ENCODE data around the gene DHRS7C.

The DHRS7C gene, protein sequence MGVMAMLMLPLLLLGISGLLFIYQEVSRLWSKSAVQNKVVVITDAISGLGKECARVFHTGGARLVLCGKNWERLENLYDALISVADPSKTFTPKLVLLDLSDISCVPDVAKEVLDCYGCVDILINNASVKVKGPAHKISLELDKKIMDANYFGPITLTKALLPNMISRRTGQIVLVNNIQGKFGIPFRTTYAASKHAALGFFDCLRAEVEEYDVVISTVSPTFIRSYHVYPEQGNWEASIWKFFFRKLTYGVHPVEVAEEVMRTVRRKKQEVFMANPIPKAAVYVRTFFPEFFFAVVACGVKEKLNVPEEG

DNA sequence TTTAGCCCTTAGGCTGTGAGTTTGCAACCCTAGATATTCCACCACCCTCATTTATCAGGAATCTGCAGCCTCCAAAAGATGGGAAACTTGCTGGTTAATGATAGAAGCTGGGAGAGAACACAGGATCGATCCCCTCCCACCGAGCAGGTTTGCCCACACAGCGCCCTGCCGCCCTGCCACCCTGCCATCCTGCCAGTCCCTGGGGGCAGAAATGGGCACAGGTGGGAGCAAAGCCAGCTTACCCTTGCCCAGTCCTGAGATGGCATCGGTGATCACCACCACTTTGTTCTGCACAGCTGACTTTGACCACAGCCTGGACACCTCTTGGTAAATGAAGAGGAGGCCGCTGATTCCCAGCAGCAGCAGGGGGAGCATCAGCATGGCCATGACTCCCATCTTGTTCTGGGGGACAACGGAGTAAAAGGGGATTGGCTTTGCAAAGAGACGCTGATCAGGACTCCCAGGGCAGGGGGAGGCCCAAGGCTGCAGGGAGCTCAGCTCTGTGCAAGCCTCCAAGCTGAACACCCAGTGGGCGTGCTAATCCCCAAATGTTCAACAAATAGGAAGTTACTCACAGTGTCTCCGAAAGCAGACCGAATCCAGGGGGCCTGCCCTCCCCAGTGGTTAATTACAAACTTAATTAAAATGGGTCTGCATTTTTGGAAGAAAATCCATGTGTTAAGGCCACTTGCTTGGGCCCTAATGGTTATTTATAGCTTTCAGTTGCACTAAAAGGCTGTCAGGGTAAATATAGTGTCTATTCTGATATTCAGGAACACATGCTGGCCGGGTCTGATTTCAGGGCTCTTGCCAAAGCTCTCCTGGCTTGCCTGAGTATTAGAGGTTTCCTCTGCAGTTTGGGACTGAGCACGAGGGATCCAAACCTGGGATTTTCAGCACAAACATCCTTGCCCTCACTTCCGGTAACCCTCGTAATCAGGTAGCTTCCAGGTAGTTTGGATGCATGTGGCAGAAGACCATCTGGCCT lies at the start of gene DHRS7C:
DHRS7C (minus strand) TSS at position 704 of the 988 bp plus-strand sequence; CDS start at position 396, 308 bp downstream.
- no peak for TF ChIP-seq JUND (IDR thresholded peaks at IDR 0.05; ENCODE audit: low read depth)
- in situ Hi-C loops (cut with HindIII; ENCODE audit: low pct_unique_long_range_greater_than_20kb, low sequenced_read_pairs): no loop called here
- DNase-seq (ENCODE audit: low read depth in 1 of 2, low spot score in 1 of 2): no peak

DNA sequence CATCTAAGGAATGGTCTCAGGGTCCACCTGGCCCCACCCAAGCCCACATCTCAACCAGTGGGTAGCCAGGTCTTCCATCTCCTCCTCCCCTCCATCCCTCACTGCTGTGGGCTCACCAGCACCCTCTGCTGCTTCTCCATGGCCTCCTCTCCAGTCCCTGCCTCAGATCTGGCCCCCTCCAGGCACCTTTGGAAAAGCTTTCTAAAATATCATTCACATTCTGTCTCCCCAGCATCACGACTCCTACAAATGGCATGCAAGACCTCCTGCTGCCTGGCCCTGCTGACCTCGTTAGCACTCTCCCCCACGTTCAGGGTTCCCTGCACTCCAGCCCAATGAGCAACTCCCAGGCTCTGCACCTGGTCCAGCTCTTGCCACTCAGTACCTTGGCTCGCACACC lies 48.0 kb upstream of the DHRS7C start:
- in situ Hi-C loops (cut with HindIII; ENCODE audit: low pct_unique_long_range_greater_than_20kb, low sequenced_read_pairs): no loop called here
- no peak for TF ChIP-seq JUND (IDR thresholded peaks at IDR 0.05; ENCODE audit: low read depth)
- no peak for DNase-seq (ENCODE audit: low read depth in 1 of 2, low spot score in 1 of 2)

DNA sequence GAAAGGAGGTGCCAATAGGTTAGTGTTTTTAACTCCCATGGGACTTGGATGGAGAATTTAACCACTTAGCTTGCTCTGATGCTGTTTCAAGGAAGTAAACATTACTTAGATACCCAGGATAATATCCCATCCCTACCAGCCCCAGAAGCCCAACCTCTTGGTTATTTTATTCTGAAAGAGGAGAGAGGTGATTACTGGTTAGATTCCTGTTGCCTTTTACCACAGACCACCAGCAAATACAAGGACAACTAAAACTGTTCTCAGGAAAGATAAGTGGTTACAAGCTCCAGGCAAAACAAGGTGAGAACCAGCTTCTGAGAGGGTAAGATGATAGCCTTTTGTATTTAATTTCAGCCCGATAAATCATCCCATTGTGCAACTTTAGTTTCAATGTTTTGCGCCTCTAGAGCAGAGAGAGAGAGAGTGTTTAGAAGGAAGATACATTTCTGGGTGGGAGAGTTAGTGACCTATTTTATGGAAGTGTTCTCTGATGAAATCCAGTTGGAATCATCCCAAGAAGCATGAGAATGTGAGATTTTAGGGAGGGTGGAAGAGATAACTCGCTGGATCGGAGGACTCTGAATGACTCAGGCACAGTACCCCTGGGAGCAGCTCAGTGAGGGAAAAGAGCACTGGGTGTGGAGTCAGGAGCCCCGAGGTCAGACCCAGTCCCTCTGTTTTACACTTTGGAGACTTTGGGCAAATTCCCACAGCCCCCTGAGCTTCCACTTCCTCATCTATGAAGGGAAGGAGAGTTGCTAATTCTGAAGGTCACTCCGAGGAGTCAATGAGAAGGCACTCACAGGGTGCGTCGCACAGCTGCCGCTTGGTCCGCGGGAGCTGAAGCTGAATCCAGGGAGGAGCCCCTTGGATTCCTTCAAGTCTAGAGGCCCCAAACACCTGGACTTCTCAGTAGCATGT lies 46.4 kb upstream of the DHRS7C start:
- TF ChIP-seq JUND (IDR thresholded peaks at IDR 0.05; ENCODE audit: low read depth): no peak
- in situ Hi-C loops (cut with HindIII; ENCODE audit: low pct_unique_long_range_greater_than_20kb, low sequenced_read_pairs): no loop called here
- DNase-seq (ENCODE audit: low read depth in 1 of 2, low spot score in 1 of 2): no peak

DNA sequence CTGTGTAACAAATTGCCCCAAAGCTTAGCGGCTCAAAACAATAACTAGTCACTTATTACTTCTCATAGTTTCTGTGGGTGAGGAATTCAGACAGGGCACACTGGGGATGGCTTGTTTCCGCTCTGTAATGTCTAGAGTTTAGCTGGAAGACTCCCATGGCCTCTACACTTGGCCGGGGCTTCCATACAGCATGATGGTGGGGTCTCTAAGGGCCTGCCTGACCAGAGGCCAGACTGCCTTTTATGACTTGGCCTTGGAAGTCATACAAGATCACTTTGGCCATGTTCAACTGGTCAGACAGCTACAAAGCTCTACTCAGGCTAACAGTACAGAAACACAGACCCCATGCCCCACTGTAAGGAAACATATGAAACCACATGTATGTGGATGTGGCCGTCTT lies 42.5 kb upstream of the DHRS7C start:
- TF ChIP-seq JUND (IDR thresholded peaks at IDR 0.05; ENCODE audit: low read depth): no peak
- DNase-seq (ENCODE audit: low read depth in 1 of 2, low spot score in 1 of 2): no peak
- in situ Hi-C loops (cut with HindIII; ENCODE audit: low pct_unique_long_range_greater_than_20kb, low sequenced_read_pairs): no loop called here

DNA sequence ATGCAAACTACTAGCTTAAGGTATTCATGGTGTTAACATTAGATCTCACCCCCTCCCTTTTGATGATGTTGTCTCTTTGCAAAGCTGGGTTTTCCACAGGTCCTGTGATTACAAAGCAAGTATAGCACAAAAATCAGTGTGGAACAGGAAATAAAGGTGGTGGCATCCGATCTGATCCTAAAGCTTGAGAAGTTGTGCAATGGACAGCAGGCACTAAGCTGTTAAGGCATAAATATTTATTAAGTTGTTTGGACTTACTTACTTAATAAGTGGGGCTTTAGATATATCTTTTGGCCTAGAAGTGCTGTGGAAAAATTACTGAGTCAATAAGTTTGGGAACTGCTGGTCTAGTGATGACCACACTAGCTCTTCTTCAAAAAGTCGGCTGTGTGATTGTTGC lies 39.3 kb upstream of the DHRS7C start:
- TF ChIP-seq JUND (IDR thresholded peaks at IDR 0.05; ENCODE audit: low read depth): no peak
- in situ Hi-C loops (cut with HindIII; ENCODE audit: low pct_unique_long_range_greater_than_20kb, low sequenced_read_pairs): no loop called here
- no peak for DNase-seq (ENCODE audit: low read depth in 1 of 2, low spot score in 1 of 2)

DNA sequence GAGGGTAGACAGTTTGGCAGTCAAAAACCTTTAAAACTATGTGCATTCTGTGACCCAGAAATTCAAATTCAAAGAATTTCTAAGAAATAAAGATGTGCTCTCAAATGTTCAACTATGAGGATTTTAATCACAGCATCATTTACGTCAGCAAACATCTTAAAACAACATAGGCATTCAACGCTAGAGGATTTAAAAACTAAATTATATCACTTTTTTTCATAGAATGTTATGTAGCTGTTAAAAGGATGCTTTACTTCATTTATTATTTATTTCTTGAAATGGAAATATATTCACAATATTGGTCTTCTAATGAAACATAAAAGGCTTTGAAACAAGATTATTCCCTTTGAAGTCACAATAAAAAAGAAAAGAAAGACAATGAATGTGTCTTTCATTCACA lies 38.0 kb upstream of the DHRS7C start:
- in situ Hi-C loops (cut with HindIII; ENCODE audit: low pct_unique_long_range_greater_than_20kb, low sequenced_read_pairs): no loop called here
- no peak for TF ChIP-seq JUND (IDR thresholded peaks at IDR 0.05; ENCODE audit: low read depth)
- DNase-seq (ENCODE audit: low read depth in 1 of 2, low spot score in 1 of 2): no peak

DNA sequence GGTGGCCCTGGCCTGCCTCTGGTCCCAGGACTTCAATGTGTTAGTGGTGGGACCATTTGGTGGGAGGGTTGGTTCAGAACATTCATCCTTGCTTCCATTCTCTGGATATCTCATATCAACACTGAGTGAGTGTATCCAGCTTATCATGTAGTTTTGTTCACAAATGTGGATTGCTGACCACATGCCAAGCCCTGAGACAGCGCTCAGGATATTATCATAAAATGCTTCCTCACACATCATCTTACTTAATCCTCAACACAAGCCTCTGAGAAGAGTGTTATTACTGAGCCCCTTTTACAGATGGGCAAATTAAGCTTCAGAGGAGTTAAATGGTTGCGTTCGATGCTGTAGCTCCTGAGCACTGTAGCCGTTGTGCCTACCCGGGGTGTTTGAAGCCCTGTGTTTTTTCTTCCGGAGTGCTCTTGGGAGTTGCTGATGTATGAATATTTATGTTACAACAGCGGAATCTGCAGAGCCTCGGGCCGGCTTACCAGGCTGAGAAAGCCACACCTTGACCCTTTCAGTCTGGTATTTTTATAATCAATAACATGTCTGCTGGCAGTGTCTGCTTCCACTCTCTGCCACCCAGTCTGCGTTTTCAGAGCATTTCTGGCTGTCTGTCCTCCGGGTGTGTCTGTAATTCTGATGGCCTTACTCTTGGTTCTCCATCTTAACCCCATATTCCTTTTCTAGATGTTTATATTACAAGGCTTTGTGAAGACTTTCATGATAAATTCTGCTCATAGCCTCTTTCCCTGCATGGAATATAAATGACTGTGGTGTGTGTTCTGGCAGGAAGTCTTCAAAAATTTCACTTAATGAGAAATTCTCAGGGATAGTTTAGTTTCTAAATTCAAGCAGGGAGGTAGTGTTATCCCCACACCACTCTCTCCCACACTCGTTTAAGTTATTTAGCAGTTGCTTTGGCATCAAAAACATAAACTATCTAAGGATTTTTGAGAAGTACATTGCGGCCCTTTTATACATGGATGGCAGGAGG lies 37.2 kb upstream of the DHRS7C start:
- in situ Hi-C loops (cut with HindIII; ENCODE audit: low pct_unique_long_range_greater_than_20kb, low sequenced_read_pairs): no loop called here
- DNase-seq (ENCODE audit: low read depth in 1 of 2, low spot score in 1 of 2): no peak
- no peak for TF ChIP-seq JUND (IDR thresholded peaks at IDR 0.05; ENCODE audit: low read depth)

DNA sequence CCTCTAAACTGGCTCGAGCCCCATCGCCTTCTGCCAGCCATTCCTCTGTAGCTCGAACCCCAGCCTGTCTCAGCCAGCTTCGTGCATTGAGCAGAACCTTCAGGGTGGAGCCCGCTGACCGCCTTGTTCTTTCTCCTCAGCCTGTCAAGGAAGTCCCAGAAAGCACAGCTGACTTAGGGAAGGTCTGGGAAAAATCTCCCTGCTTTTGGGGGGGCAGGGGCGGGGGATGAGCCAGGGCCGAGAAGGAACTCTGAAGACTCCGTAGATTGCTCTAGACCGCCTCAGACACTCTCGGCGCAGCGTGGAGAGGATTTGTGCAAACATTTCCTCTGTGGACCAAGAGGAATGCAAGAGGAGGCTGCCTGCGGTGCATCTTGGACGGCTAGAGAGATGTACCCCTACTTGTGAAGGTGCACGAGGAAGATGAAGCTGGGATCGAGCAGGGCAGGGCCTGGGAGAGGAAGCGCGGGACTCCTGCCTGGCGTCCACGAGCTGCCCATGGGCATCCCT lies 34.3 kb upstream of the DHRS7C start, which contains the start of gene GLP2R:
GLP2R (plus strand) TSS at position 284 of the 510 bp plus-strand sequence; CDS start at position 424, 140 bp downstream.
- DNase-seq (ENCODE audit: low read depth in 1 of 2, low spot score in 1 of 2): no peak
- no peak for TF ChIP-seq JUND (IDR thresholded peaks at IDR 0.05; ENCODE audit: low read depth)
- in situ Hi-C loops (cut with HindIII; ENCODE audit: low pct_unique_long_range_greater_than_20kb, low sequenced_read_pairs): no loop called here

DNA sequence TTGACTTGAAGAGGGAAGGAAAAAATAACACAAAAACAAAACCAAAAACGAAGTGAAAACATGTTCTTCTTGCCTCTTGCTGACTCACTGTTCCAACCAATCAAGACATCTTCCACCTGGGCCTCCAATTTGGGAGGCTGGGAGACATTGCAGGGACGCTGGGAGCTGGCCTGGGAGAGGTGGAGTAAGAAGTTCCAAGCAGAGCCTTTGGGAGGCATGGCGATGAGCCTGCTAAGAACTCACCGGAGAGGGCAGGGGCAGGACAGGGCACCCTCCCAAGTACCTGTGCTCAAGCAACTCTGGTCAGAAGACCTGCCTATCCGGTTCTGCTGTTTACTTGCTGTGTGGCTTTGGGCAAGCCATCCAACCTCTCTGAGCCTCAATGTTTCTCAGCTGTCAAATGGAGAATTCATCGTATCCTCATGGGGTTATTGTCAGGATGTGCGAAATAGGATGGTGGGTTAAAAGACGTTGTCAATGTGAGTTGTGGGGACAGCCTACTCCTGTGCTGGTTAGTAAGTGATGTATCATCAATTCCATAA lies 33.5 kb upstream of the DHRS7C start:
- peak in 1 of 2 experiments; percentile 19 for DNase-seq (ENCODE audit: low read depth in 1 of 2, low spot score in 1 of 2)
- TF ChIP-seq JUND (IDR thresholded peaks at IDR 0.05; ENCODE audit: low read depth): no peak
- in situ Hi-C loops (cut with HindIII; ENCODE audit: low pct_unique_long_range_greater_than_20kb, low sequenced_read_pairs): no loop called here

DNA sequence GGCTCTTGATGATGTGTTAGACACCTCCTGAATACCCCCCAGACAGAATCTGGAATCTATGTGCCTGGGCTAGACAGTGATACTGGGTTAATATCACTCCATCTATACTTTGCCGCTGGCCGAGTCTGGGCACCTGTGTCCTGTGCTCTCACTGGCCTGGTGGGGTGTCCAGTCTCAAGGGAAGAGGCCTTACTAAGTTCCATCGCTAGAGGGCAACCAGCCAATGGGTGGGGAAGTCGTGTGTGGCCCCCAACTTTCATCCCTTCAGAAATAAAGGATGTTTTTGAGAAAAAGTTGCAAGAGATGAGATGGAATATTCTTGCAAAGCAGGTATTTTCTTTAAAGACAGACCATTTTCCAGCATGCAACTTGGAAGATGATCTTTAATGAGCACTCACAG lies 32.7 kb upstream of the DHRS7C start:
- DNase-seq (ENCODE audit: low read depth in 1 of 2, low spot score in 1 of 2): no peak
- no peak for TF ChIP-seq JUND (IDR thresholded peaks at IDR 0.05; ENCODE audit: low read depth)
- in situ Hi-C loops (cut with HindIII; ENCODE audit: low pct_unique_long_range_greater_than_20kb, low sequenced_read_pairs): no loop called here

DNA sequence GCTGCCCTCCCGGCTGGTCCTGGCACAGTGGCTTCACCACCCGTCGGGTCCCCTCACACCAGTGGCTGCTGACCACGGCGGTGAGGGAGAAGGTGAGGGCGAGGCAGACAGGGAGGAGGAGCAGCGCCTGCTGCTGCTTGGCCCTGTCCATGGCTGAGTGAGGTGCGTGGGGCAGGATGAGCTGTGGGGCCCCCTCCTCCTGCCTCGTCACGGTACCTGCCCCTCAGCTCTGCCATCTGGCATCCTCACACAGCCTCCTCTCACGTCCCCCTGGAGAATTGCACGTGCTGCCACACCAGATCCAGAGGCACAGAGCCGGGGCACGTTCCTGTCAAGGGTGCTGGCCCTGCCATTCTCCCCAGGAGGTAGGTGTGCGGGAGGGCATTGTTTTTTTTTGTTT lies 30.5 kb upstream of the DHRS7C start, which contains the start of gene GSG1L2:
GSG1L2 (minus strand) TSS at position 159 of the 400 bp plus-strand sequence; CDS start at position 151, 8 bp downstream.
- DNase-seq (ENCODE audit: low read depth in 1 of 2, low spot score in 1 of 2): no peak
- in situ Hi-C loops (cut with HindIII; ENCODE audit: low pct_unique_long_range_greater_than_20kb, low sequenced_read_pairs): no loop called here
- TF ChIP-seq JUND (IDR thresholded peaks at IDR 0.05; ENCODE audit: low read depth): no peak

Measured in T47D (cell line).